Stomach (tissue), 9 donors: Measurements from ENCODE around the gene RILP. TPM values are rescaled to one million over a fixed set of nuclear protein-coding genes. Genes with fewer than 3 reads are reported as not detected.
A peak's percentile ranks its signal among the peaks of the same experiment; 100 is the strongest.

Experiments
- DNase-seq, 2 donors: peaks; one replicate each; pipeline versions ENCODE4 v3.0.0 to v3.0.0-alpha.2; 2013 to 2019
- H3K27ac ChIP-seq, 5 donors: fragments of 200-600 bp in 4 of 5; sonication (generic) in 4 of 5; one replicate each; pipeline ENCODE4 v1.5.1; 2013 to 2019; ENCODE audit warnings: mild to moderate bottlenecking in 1 of 5, moderate library complexity in 1 of 5
- H3K27me3 ChIP-seq, 3 donors: fragments of 200-600 bp; sonication (generic); one replicate each; pipeline ENCODE4 v1.5.1; 2017 to 2019; ENCODE audit warnings: mixed run types in 1 of 3
- H3K36me3 ChIP-seq, 4 donors: fragments of 200-600 bp; sonication (generic); 1 replicate in 3 of 4; 2 replicates in 1 of 4; pipeline ENCODE4 v1.5.1; 2016 to 2019
- H3K4me1 ChIP-seq, 4 donors: fragments of 200-600 bp; sonication (generic); one replicate each; pipeline ENCODE4 v1.5.1; 2016 to 2019
- H3K4me3 ChIP-seq, 4 donors: fragments of 200-600 bp; sonication (generic) in 3 of 4; one replicate each; pipeline ENCODE4 v1.5.1; 2016 to 2019; ENCODE audit warnings: mild to moderate bottlenecking in 1 of 4
- H3K9me3 ChIP-seq, 4 donors: fragments of 200-600 bp; sonication (generic); one replicate each; pipeline ENCODE4 v1.5.1; 2016 to 2019
- EP300 ChIP-seq: sonication (generic); formaldehyde crosslinking; IDR thresholded peaks from one replicate; pipeline ENCODE4 v1.6.1; 2017; ENCODE audit warnings: antibody characterized with exemption
- POLR2A ChIP-seq, 4 donors: fragments of 450-650 bp; IDR thresholded peaks; one replicate each; pipeline ENCODE4 v1.6.1; 2016; ENCODE audit warnings: antibody characterized with exemption in 4 of 4, control low read depth in 2 of 4, mild to moderate bottlenecking in 1 of 4, moderate library complexity in 1 of 4
- POLR2AphosphoS5 ChIP-seq, 3 donors: sonication (generic); formaldehyde crosslinking; IDR thresholded peaks; one replicate each; pipeline ENCODE4 v1.6.1; 2016; ENCODE audit warnings: antibody characterized with exemption in 3 of 3
- WGBS, 5 donors: extraction: QIAGEN DNeasy Blood & Tissue Kit in 3 of 5; methylation state at CpG; one replicate each; pipeline versions ENCODE4 v1.1.5 to v1.1.7; 2013 to 2018; 5-methylcytosine and 5-hydroxymethylcytosine counted together
- intact Hi-C: fragments of 100-400 bp; cut with DNase I; formaldehyde crosslinking; loops from one replicate; pipeline ENCODE4 v1.15.1; 2023; ENCODE audit warnings: low total_unique reads
- polyA plus RNA-seq, 3 donors: library from polyadenylated mRNA; stranded (reverse); fragments of 200-250 nt; gene quantifications; one replicate each; pipeline ENCODE4 v1.2.3, GENCODE V29; 2013
- total RNA-seq, 5 donors: library from RNA; depleted of rRNA; stranded (reverse); fragments of >200 nt; gene quantifications; one replicate each; pipeline versions ENCODE4 v1.1.0 to v1.2.3, GENCODE V29; 2014 to 2016
- TF ChIP-seq, protein P1 (sequence below), 7 experiments: fragments of 450-650 bp in 4 of 7; fragments of 200-600 bp in 3 of 7; sonication (generic) in 3 of 7; IDR thresholded peaks; one replicate each; pipeline ENCODE4 v1.5.1; 2016 to 2019; ENCODE audit warnings: antibody characterized with exemption in 7 of 7, control low read depth in 2 of 7, mild to moderate bottlenecking in 1 of 7
- donor health status: healthy with polysubstance abuse.
- donor health status: Bipolar disorder and iron deficiency.
- donor health status: healthy.

Gene RILP
- total and polyA plus RNA-seq, 8 donors, result 8.6 to 284 (median 25.8) TPM

GRCh38 chr17:1623057-1623630 lies 26.5 kb downstream of the RILP start:
- Histone ChIP-seq H3K4me1 (peaks cover 28 to 61% (median 44%) of the 10 kb centered on the region in 4 donors), H3K27me3 (no peaks in the 10 kb centered on the region), H3K36me3 (peaks cover 0 to 29% (median 19%) of the 10 kb centered on the region in 4 donors), H3K27ac (no peak overlapping the region), H3K4me3 (no peak overlapping the region), H3K9me3 (no peaks in the 10 kb centered on the region)
- 88 to 97% (median 95%) methylated on average over 10 to 14 of the region's 14 CpGs for WGBS, 5 donors
- intact Hi-C loops, result no loop called here
- no peak for DNase-seq
- TF ChIP-seq, protein P1, sequence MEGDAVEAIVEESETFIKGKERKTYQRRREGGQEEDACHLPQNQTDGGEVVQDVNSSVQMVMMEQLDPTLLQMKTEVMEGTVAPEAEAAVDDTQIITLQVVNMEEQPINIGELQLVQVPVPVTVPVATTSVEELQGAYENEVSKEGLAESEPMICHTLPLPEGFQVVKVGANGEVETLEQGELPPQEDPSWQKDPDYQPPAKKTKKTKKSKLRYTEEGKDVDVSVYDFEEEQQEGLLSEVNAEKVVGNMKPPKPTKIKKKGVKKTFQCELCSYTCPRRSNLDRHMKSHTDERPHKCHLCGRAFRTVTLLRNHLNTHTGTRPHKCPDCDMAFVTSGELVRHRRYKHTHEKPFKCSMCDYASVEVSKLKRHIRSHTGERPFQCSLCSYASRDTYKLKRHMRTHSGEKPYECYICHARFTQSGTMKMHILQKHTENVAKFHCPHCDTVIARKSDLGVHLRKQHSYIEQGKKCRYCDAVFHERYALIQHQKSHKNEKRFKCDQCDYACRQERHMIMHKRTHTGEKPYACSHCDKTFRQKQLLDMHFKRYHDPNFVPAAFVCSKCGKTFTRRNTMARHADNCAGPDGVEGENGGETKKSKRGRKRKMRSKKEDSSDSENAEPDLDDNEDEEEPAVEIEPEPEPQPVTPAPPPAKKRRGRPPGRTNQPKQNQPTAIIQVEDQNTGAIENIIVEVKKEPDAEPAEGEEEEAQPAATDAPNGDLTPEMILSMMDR (IDR thresholded peaks at IDR 0.05), result no peak
- TF ChIP-seq EP300 (no peak), POLR2A (IDR thresholded peaks at IDR 0.05) (no peak), POLR2AphosphoS5 (IDR thresholded peaks at IDR 0.05) (no peak)

DNA sequence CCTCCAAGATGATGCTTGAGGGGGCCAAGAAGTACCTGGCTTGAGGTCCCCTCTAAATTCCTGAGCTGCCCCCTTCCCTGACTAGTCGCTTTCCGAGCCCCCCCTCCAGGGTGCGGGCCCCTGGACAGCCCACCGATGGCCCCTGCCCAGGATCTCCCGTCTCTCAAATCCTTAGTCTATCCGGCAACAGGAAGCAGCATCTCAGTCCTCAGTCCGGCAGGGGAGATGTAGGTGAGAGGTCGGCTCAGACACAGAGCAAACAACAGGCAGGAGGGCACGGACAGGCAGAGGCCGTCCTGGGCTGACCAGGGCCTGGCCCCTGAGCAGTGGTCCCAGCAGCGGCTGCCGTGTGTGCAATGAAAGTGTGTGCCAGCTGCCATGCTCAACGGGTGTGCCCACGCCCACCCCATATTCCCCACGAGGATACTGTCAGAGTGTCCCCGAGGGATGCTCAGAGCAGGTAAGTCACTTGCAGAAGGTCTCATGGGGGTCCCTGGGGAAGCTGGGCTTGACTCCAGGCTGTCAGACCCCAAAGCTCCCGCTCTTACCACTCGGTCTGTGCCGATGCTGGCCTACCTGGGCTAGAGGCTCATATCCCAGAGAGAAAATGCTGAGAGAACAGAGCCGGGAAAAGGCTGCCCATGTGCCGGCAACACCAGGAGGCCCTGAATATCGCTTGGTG lies 28.3 kb downstream of the RILP start:
- Histone ChIP-seq H3K27ac (no peak overlapping the region), H3K27me3 (no peaks in the 10 kb centered on the region), H3K4me3 (no peak overlapping the region), H3K4me1 (peaks cover 17 to 52% (median 27%) of the 10 kb centered on the region in 4 donors), H3K9me3 (no peaks in the 10 kb centered on the region), H3K36me3 (peaks cover 0 to 39% (median 22%) of the 10 kb centered on the region in 4 donors)
- TF ChIP-seq POLR2A (IDR thresholded peaks at IDR 0.05), result no peak
- TF ChIP-seq, protein P1 (IDR thresholded peaks at IDR 0.05), result no peak
- TF ChIP-seq POLR2AphosphoS5 (IDR thresholded peaks at IDR 0.05), result no peak
- TF ChIP-seq EP300, result no peak
- 72 to 85% (median 74%) methylated on average over 17 to 22 of the region's 22 CpGs for WGBS, 5 donors
- no peak for DNase-seq
- intact Hi-C loops, result no loop called here

GRCh38 chr17:1620486-1620885 lies 29.2 kb downstream of the RILP start:
- Histone ChIP-seq H3K27ac (no peak overlapping the region), H3K9me3 (no peaks in the 10 kb centered on the region), H3K4me1 (peaks cover 10 to 43% (median 18%) of the 10 kb centered on the region in 4 donors), H3K4me3 (no peak overlapping the region), H3K27me3 (no peaks in the 10 kb centered on the region), H3K36me3 (peaks cover 0 to 43% (median 25%) of the 10 kb centered on the region in 4 donors)
- TF ChIP-seq POLR2A (IDR thresholded peaks at IDR 0.05) (no peak), POLR2AphosphoS5 (IDR thresholded peaks at IDR 0.05) (no peak), EP300 (no peak)
- TF ChIP-seq, protein P1 (IDR thresholded peaks at IDR 0.05), result no peak
- no peak for DNase-seq
- 80 to 90% (median 83%) methylated on average over 7 to 13 of the region's 13 CpGs for WGBS, 5 donors
- intact Hi-C loops, result no loop called here

- H3K4me3 ChIP-seq, result no peak overlapping the region
- WGBS, 5 donors, result 47 to 71% (median 49%) methylated on average over 19 to 20 of the region's 20 CpGs
- no peaks in the 10 kb centered on the region for H3K9me3 ChIP-seq
- peaks cover 0 to 51% (median 42%) of the 10 kb centered on the region in 4 donors for H3K36me3 ChIP-seq
- intact Hi-C loops, result no loop called here
- TF ChIP-seq POLR2AphosphoS5 (IDR thresholded peaks at IDR 0.05) (peak in 1 of 3 donors; percentile 59), EP300 (no peak), POLR2A (IDR thresholded peaks at IDR 0.05) (no peak)
- TF ChIP-seq, protein P1 (IDR thresholded peaks at IDR 0.05), result no peak
- peak; percentile 52 to 80 for DNase-seq
- H3K27ac ChIP-seq, result peak overlapping the region; percentile 36 to 68 (median 63)
- no peaks in the 10 kb centered on the region for H3K27me3 ChIP-seq
- peaks cover 7 to 31% (median 12%) of the 10 kb centered on the region in 4 donors for H3K4me1 ChIP-seq
Observed at GRCh38 chr17:1617620-1618174, 32.0 kb downstream of the RILP start.
